ENCODE results near the gene RNGTT.
A peak's percentile ranks its signal among the peaks of the same experiment; 100 is the strongest.

The RNGTT gene

DNA sequence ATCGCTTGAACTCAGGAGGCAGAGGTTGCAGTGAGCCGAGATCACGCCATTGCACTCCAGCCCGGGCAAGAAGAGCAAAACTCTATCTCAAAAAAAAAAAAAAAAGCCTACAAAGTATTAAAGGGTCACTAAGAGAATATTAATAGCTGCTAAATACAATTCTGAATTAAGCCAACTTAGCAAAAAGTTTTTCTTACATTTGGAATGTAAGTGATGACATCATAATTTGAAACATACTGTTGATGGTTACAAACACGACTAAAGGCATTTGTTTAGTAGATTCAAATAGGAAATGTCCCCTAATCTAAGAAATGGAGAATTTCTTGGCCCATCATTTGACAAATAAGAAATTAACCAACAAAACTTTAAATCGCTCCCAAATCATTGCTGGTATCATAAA lies 282.8 kb downstream of the RNGTT start:
- H3K9me3 ChIP-seq (ENCODE audit: control insufficient read depth in 5 of 5, low read length in 5 of 5): no peaks in the 10 kb centered on the region

GRCh38 chr6:88679841-88680240 lies 283.6 kb downstream of the RNGTT start:
- Histone ChIP-seq H3K27me3 (ENCODE audit: control insufficient read depth in 5 of 5, insufficient read depth in 4 of 5, low read length in 5 of 5) (no peaks in the 10 kb centered on the region), H3K4me1 (ENCODE audit: control insufficient read depth in 5 of 5, insufficient read depth in 5 of 5, low read length in 5 of 5) (no peaks in the 10 kb centered on the region), H3K9me3 (ENCODE audit: control insufficient read depth in 5 of 5, low read length in 5 of 5) (no peaks in the 10 kb centered on the region), H3K4me3 (ENCODE audit: low read depth in 1 of 5, low read length in 5 of 5) (no peak overlapping the region), H3K36me3 (ENCODE audit: control insufficient read depth in 5 of 5, insufficient read depth in 5 of 5, low read length in 5 of 5) (peaks cover 0 to 6% (median 2%) of the 10 kb centered on the region in 5 donors), H3K9ac (ENCODE audit: low read length in 5 of 5) (no peak overlapping the region), H3K27ac (ENCODE audit: low read depth, low read length) (no peak overlapping the region)

More for the DNA sequence above, 282.8 kb downstream of the RNGTT start:
- H3K27ac ChIP-seq (ENCODE audit: low read depth, low read length): no peak overlapping the region
- H3K4me1 ChIP-seq (ENCODE audit: control insufficient read depth in 5 of 5, insufficient read depth in 5 of 5, low read length in 5 of 5): no peaks in the 10 kb centered on the region
- no peak overlapping the region for H3K9ac ChIP-seq (ENCODE audit: low read length in 5 of 5)
- H3K27me3 ChIP-seq (ENCODE audit: control insufficient read depth in 5 of 5, insufficient read depth in 4 of 5, low read length in 5 of 5): no peaks in the 10 kb centered on the region
- peaks cover 0 to 6% (median 2%) of the 10 kb centered on the region in 5 donors for H3K36me3 ChIP-seq (ENCODE audit: control insufficient read depth in 5 of 5, insufficient read depth in 5 of 5, low read length in 5 of 5)
- no peak overlapping the region for H3K4me3 ChIP-seq (ENCODE audit: low read depth in 1 of 5, low read length in 5 of 5)

DNA sequence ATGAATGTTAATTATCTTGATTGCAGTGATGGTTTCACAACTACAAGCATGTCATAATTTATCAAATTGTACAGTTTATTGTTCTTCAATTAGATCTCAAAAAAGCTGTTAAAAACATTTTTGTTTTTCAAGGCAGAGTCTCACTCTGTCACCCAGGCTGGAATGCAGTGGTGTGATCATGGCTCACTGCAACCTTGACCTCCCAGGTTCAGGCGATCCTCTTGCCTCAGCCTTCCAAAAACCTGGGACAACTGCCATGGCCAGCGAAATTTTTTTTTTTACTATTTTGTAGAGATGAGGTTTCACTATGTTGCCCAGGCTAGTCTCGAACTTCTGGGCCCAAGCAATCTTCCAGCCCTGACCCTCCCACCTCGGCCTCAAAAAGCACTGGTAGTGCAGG lies 286.1 kb downstream of the RNGTT start:
- Histone ChIP-seq H3K9me3 (ENCODE audit: control insufficient read depth in 5 of 5, low read length in 5 of 5) (peaks cover 0 to 3% (median 0%) of the 10 kb centered on the region in 5 donors), H3K36me3 (ENCODE audit: control insufficient read depth in 5 of 5, insufficient read depth in 5 of 5, low read length in 5 of 5) (peaks cover 0 to 6% (median 2%) of the 10 kb centered on the region in 5 donors), H3K9ac (ENCODE audit: low read length in 5 of 5) (no peak overlapping the region), H3K4me3 (ENCODE audit: low read depth in 1 of 5, low read length in 5 of 5) (no peak overlapping the region), H3K4me1 (ENCODE audit: control insufficient read depth in 5 of 5, insufficient read depth in 5 of 5, low read length in 5 of 5) (no peaks in the 10 kb centered on the region), H3K27me3 (ENCODE audit: control insufficient read depth in 5 of 5, insufficient read depth in 4 of 5, low read length in 5 of 5) (no peaks in the 10 kb centered on the region), H3K27ac (ENCODE audit: low read depth, low read length) (no peak overlapping the region)

DNA sequence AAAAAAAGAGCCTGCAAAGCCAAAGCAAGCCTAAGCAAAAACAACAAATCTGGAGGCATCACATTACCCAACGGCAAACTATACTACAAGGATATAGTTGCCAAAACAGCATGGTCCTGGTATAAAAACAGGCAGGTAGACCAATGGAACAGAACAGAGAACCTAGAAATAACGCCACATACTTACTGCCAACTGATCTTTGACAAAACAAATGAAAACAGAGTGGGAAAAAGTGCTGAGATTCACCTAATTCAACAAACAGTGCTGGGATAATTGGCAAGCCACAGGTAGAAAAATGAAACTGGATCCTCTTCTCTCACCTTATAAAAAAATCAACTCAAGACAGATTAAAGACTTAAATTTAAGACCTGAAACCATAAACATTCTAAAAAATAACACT lies 291.8 kb downstream of the RNGTT start:
- Histone ChIP-seq H3K27ac (ENCODE audit: low read depth, low read length) (no peak overlapping the region), H3K4me1 (ENCODE audit: control insufficient read depth in 5 of 5, insufficient read depth in 5 of 5, low read length in 5 of 5) (no peaks in the 10 kb centered on the region), H3K9ac (ENCODE audit: low read length in 5 of 5) (no peak overlapping the region), H3K4me3 (ENCODE audit: low read depth in 1 of 5, low read length in 5 of 5) (no peak overlapping the region), H3K27me3 (ENCODE audit: control insufficient read depth in 5 of 5, insufficient read depth in 4 of 5, low read length in 5 of 5) (no peaks in the 10 kb centered on the region), H3K9me3 (ENCODE audit: control insufficient read depth in 5 of 5, low read length in 5 of 5) (peaks cover 12 to 29% (median 16%) of the 10 kb centered on the region in 5 donors), H3K36me3 (ENCODE audit: control insufficient read depth in 5 of 5, insufficient read depth in 5 of 5, low read length in 5 of 5) (peaks cover 0 to 9% (median 4%) of the 10 kb centered on the region in 5 donors)

- H3K36me3 ChIP-seq (ENCODE audit: control insufficient read depth in 5 of 5, insufficient read depth in 5 of 5, low read length in 5 of 5): peaks cover 0 to 9% (median 4%) of the 10 kb centered on the region in 5 donors
- H3K27me3 ChIP-seq (ENCODE audit: control insufficient read depth in 5 of 5, insufficient read depth in 4 of 5, low read length in 5 of 5): no peaks in the 10 kb centered on the region
- H3K27ac ChIP-seq (ENCODE audit: low read depth, low read length): no peak overlapping the region
- H3K4me3 ChIP-seq (ENCODE audit: low read depth in 1 of 5, low read length in 5 of 5): peak overlapping the region in 4 of 5 donors; percentile 4 to 35 (median 12)
- peaks cover 12 to 29% (median 16%) of the 10 kb centered on the region in 5 donors for H3K9me3 ChIP-seq (ENCODE audit: control insufficient read depth in 5 of 5, low read length in 5 of 5)
- no peaks in the 10 kb centered on the region for H3K4me1 ChIP-seq (ENCODE audit: control insufficient read depth in 5 of 5, insufficient read depth in 5 of 5, low read length in 5 of 5)
- H3K9ac ChIP-seq (ENCODE audit: low read length in 5 of 5): no peak overlapping the region
Measured at GRCh38 chr6:88670369-88670768, 293.0 kb downstream of the RNGTT start.

- Histone ChIP-seq H3K27ac (ENCODE audit: low read depth, low read length) (no peak overlapping the region), H3K4me1 (ENCODE audit: control insufficient read depth in 5 of 5, insufficient read depth in 5 of 5, low read length in 5 of 5) (no peaks in the 10 kb centered on the region)
Measured at GRCh38 chr6:88669475-88669874, 293.9 kb downstream of the RNGTT start.

GRCh38 chr6:88666901-88667300 lies 296.5 kb downstream of the RNGTT start:
- peaks cover 12 to 42% (median 29%) of the 10 kb centered on the region in 5 donors for H3K9me3 ChIP-seq (ENCODE audit: control insufficient read depth in 5 of 5, low read length in 5 of 5)
- no peak overlapping the region for H3K27ac ChIP-seq (ENCODE audit: low read depth, low read length)
- no peak overlapping the region for H3K9ac ChIP-seq (ENCODE audit: low read length in 5 of 5)
- no peaks in the 10 kb centered on the region for H3K27me3 ChIP-seq (ENCODE audit: control insufficient read depth in 5 of 5, insufficient read depth in 4 of 5, low read length in 5 of 5)
- H3K4me3 ChIP-seq (ENCODE audit: low read depth in 1 of 5, low read length in 5 of 5): no peak overlapping the region
- H3K36me3 ChIP-seq (ENCODE audit: control insufficient read depth in 5 of 5, insufficient read depth in 5 of 5, low read length in 5 of 5): peaks cover 0 to 13% (median 6%) of the 10 kb centered on the region in 5 donors
- H3K4me1 ChIP-seq (ENCODE audit: control insufficient read depth in 5 of 5, insufficient read depth in 5 of 5, low read length in 5 of 5): no peaks in the 10 kb centered on the region

More at GRCh38 chr6:88669475-88669874, 293.9 kb downstream of the RNGTT start:
- Histone ChIP-seq H3K4me3 (ENCODE audit: low read depth in 1 of 5, low read length in 5 of 5) (peak overlapping the region in 1 of 5 donors; percentile 25), H3K9ac (ENCODE audit: low read length in 5 of 5) (no peak overlapping the region), H3K9me3 (ENCODE audit: control insufficient read depth in 5 of 5, low read length in 5 of 5) (peaks cover 12 to 30% (median 16%) of the 10 kb centered on the region in 5 donors), H3K27me3 (ENCODE audit: control insufficient read depth in 5 of 5, insufficient read depth in 4 of 5, low read length in 5 of 5) (no peaks in the 10 kb centered on the region), H3K36me3 (ENCODE audit: control insufficient read depth in 5 of 5, insufficient read depth in 5 of 5, low read length in 5 of 5) (peaks cover 0 to 9% (median 6%) of the 10 kb centered on the region in 5 donors)

DNA sequence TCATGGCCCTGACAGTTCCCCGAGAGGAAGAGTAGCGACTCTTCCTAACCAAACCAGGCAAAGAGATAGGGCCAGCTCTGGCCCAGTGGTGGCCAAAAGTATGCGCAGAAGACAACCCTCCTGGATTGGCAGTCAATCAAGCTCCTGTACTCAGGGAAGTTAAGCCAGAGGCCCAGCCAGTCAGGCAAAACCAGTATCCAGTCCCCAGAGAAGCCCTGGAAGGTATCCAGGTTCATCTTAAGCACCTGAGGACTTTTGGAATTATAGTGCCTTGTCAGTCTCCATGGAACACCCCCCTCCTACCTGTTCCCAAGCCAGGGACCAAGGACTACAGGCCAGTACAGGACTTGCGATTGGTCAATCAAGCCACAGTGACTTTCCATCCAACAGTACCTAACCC lies 298.3 kb downstream of the RNGTT start:
- Histone ChIP-seq H3K9me3 (ENCODE audit: control insufficient read depth in 5 of 5, low read length in 5 of 5) (peaks cover 7 to 30% (median 22%) of the 10 kb centered on the region in 5 donors), H3K4me1 (ENCODE audit: control insufficient read depth in 5 of 5, insufficient read depth in 5 of 5, low read length in 5 of 5) (no peaks in the 10 kb centered on the region), H3K27me3 (ENCODE audit: control insufficient read depth in 5 of 5, insufficient read depth in 4 of 5, low read length in 5 of 5) (no peaks in the 10 kb centered on the region), H3K9ac (ENCODE audit: low read length in 5 of 5) (no peak overlapping the region), H3K36me3 (ENCODE audit: control insufficient read depth in 5 of 5, insufficient read depth in 5 of 5, low read length in 5 of 5) (peaks cover 0 to 9% (median 4%) of the 10 kb centered on the region in 5 donors), H3K27ac (ENCODE audit: low read depth, low read length) (no peak overlapping the region), H3K4me3 (ENCODE audit: low read depth in 1 of 5, low read length in 5 of 5) (no peak overlapping the region)

DNA sequence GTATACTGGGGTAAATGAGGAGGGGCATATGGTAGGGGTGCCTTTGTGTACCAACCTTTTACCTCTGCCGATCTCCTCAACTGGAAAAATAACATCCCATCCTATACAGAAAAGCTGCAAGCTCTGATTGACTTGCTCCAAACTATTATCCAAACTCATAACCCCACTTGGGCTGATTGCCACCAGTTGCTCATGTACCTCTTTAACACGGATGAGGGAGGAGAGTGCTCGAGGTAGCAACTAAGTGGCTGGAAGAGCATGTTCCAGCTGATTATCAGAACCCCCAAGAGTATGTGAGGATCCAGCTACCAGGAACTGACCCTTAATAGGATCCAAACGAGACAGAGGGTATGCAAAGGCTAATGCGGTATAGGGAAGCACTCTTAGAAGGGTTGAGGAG lies 299.6 kb downstream of the RNGTT start:
- no peak overlapping the region for H3K4me3 ChIP-seq (ENCODE audit: low read depth in 1 of 5, low read length in 5 of 5)
- H3K9ac ChIP-seq (ENCODE audit: low read length in 5 of 5): no peak overlapping the region
- H3K27me3 ChIP-seq (ENCODE audit: control insufficient read depth in 5 of 5, insufficient read depth in 4 of 5, low read length in 5 of 5): no peaks in the 10 kb centered on the region
- H3K4me1 ChIP-seq (ENCODE audit: control insufficient read depth in 5 of 5, insufficient read depth in 5 of 5, low read length in 5 of 5): no peaks in the 10 kb centered on the region
- no peak overlapping the region for H3K27ac ChIP-seq (ENCODE audit: low read depth, low read length)
- peaks cover 0 to 9% (median 4%) of the 10 kb centered on the region in 5 donors for H3K36me3 ChIP-seq (ENCODE audit: control insufficient read depth in 5 of 5, insufficient read depth in 5 of 5, low read length in 5 of 5)
- H3K9me3 ChIP-seq (ENCODE audit: control insufficient read depth in 5 of 5, low read length in 5 of 5): peaks cover 0 to 25% (median 15%) of the 10 kb centered on the region in 5 donors

GRCh38 chr6:88662653-88663174 lies 300.7 kb downstream of the RNGTT start:
- Histone ChIP-seq H3K9ac (ENCODE audit: low read length in 5 of 5) (no peak overlapping the region), H3K4me1 (ENCODE audit: control insufficient read depth in 5 of 5, insufficient read depth in 5 of 5, low read length in 5 of 5) (no peaks in the 10 kb centered on the region), H3K27me3 (ENCODE audit: control insufficient read depth in 5 of 5, insufficient read depth in 4 of 5, low read length in 5 of 5) (no peaks in the 10 kb centered on the region), H3K4me3 (ENCODE audit: low read depth in 1 of 5, low read length in 5 of 5) (peak overlapping the region in 1 of 5 donors; percentile 24), H3K9me3 (ENCODE audit: control insufficient read depth in 5 of 5, low read length in 5 of 5) (peaks cover 0 to 26% (median 21%) of the 10 kb centered on the region in 5 donors), H3K36me3 (ENCODE audit: control insufficient read depth in 5 of 5, insufficient read depth in 5 of 5, low read length in 5 of 5) (peaks cover 0 to 10% (median 9%) of the 10 kb centered on the region in 5 donors), H3K27ac (ENCODE audit: low read depth, low read length) (no peak overlapping the region)
